WTC11 (cell line): ENCODE data around the gene SULT1C3.

Experiments
- FOXP1 ChIP-seq: sonication (generic); formaldehyde crosslinking; IDR thresholded peaks from 2 replicates; pipeline ENCODE4 v1.8.0; 2022; ENCODE audit warnings: missing genetic modification reagents, mild to moderate bottlenecking, moderate library complexity, borderline replicate concordance
- NFE2L1 ChIP-seq: sonication (generic); formaldehyde crosslinking; IDR thresholded peaks from 2 replicates; pipeline ENCODE4 v1.8.1; 2023; ENCODE audit warnings: missing genetic modification reagents
- NR2C2 ChIP-seq: sonication (generic); formaldehyde crosslinking; IDR thresholded peaks from 2 replicates; pipeline ENCODE4 v1.8.0; 2022; ENCODE audit warnings: mild to moderate bottlenecking, missing genetic modification reagents
- SMAD3 ChIP-seq: sonication (generic); formaldehyde crosslinking; IDR thresholded peaks from 2 replicates; pipeline ENCODE4 v1.8.0; 2022; ENCODE audit warnings: missing genetic modification reagents, mild to moderate bottlenecking, borderline replicate concordance
- TCF7 ChIP-seq: sonication (generic); formaldehyde crosslinking; IDR thresholded peaks from 2 replicates; pipeline ENCODE4 v1.8.0; 2022; ENCODE audit warnings: mild to moderate bottlenecking, low read depth, missing genetic modification reagents, moderate library complexity
- TEAD1 ChIP-seq: sonication (generic); formaldehyde crosslinking; IDR thresholded peaks from 2 replicates; pipeline ENCODE4 v1.8.0; 2022; ENCODE audit warnings: mild to moderate bottlenecking, missing genetic modification reagents
- TEAD4 ChIP-seq: sonication (generic); formaldehyde crosslinking; IDR thresholded peaks from 2 replicates; pipeline ENCODE4 v1.8.0; 2022; ENCODE audit warnings: mild to moderate bottlenecking, missing genetic modification reagents
- TF ChIP-seq, protein P1 (sequence below): fragments of 200-600 bp; IDR thresholded peaks from 2 replicates; pipeline ENCODE4 v1.8.0; 2022; ENCODE audit warnings: antibody characterized with exemption
- TF ChIP-seq, protein P2 (sequence below): sonication (generic); formaldehyde crosslinking; IDR thresholded peaks from 2 replicates; pipeline ENCODE4 v1.8.1; 2022; ENCODE audit warnings: low read depth, missing genetic modification reagents, borderline replicate concordance
- TF ChIP-seq, protein P3 (sequence below): sonication (generic); formaldehyde crosslinking; IDR thresholded peaks from 2 replicates; pipeline ENCODE4 v1.8.0; 2022; ENCODE audit warnings: mild to moderate bottlenecking, missing genetic modification reagents
- TF ChIP-seq, protein P4 (sequence below): sonication (generic); formaldehyde crosslinking; IDR thresholded peaks from 2 replicates; pipeline ENCODE4 v1.8.1; 2022; ENCODE audit warnings: mild to moderate bottlenecking, missing genetic modification reagents, moderate library complexity, borderline replicate concordance
- TF ChIP-seq, protein P5 (sequence below): sonication (generic); formaldehyde crosslinking; IDR thresholded peaks from 2 replicates; pipeline ENCODE4 v1.8.1; 2023; ENCODE audit warnings: mild to moderate bottlenecking, missing genetic modification reagents, moderate library complexity
- TF ChIP-seq, protein P6 (sequence below): sonication (generic); formaldehyde crosslinking; IDR thresholded peaks from 2 replicates; pipeline ENCODE4 v1.8.1; 2023; ENCODE audit warnings: mild to moderate bottlenecking, moderate library complexity, missing genetic modification reagents
- TF ChIP-seq, protein P7 (sequence below): sonication (generic); formaldehyde crosslinking; IDR thresholded peaks from 2 replicates; pipeline ENCODE4 v1.8.0; 2022; ENCODE audit warnings: mild to moderate bottlenecking, missing genetic modification reagents

DNA sequence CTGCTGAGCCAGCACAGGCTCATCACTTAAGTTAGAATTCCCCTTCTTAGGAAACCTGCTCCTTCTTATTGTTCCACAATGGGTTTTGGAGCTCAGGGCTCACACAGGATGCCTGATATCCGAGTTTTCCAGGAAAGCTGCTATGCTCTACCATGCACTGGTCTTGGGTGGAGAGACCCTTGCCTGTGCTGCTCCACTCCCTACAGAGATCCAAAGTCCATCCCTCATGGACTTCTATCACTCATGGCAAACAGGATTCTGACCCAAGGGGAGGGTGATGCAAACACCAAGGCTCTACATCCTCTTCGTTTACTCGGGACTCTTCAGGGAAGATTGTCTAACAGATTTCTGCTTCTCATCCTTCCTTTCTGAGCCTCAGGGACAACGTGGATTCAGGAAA is 54.1 kb downstream of the SULT1C3 start:
- TF ChIP-seq NR2C2 (no peak), FOXP1 (CRISPR knock-in tag) (no peak), TCF7 (CRISPR knock-in tag) (no peak), SMAD3 (CRISPR knock-in tag) (no peak), NFE2L1 (CRISPR knock-in tag) (no peak), TEAD4 (no peak), TEAD1 (CRISPR knock-in tag) (no peak)
- TF ChIP-seq, protein P1, sequence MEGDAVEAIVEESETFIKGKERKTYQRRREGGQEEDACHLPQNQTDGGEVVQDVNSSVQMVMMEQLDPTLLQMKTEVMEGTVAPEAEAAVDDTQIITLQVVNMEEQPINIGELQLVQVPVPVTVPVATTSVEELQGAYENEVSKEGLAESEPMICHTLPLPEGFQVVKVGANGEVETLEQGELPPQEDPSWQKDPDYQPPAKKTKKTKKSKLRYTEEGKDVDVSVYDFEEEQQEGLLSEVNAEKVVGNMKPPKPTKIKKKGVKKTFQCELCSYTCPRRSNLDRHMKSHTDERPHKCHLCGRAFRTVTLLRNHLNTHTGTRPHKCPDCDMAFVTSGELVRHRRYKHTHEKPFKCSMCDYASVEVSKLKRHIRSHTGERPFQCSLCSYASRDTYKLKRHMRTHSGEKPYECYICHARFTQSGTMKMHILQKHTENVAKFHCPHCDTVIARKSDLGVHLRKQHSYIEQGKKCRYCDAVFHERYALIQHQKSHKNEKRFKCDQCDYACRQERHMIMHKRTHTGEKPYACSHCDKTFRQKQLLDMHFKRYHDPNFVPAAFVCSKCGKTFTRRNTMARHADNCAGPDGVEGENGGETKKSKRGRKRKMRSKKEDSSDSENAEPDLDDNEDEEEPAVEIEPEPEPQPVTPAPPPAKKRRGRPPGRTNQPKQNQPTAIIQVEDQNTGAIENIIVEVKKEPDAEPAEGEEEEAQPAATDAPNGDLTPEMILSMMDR = no peak
- TF ChIP-seq, protein P2, sequence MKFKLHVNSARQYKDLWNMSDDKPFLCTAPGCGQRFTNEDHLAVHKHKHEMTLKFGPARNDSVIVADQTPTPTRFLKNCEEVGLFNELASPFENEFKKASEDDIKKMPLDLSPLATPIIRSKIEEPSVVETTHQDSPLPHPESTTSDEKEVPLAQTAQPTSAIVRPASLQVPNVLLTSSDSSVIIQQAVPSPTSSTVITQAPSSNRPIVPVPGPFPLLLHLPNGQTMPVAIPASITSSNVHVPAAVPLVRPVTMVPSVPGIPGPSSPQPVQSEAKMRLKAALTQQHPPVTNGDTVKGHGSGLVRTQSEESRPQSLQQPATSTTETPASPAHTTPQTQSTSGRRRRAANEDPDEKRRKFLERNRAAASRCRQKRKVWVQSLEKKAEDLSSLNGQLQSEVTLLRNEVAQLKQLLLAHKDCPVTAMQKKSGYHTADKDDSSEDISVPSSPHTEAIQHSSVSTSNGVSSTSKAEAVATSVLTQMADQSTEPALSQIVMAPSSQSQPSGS (CRISPR knock-in tag) = no peak
- TF ChIP-seq, protein P3, sequence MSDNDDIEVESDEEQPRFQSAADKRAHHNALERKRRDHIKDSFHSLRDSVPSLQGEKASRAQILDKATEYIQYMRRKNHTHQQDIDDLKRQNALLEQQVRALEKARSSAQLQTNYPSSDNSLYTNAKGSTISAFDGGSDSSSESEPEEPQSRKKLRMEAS (CRISPR knock-in tag) = no peak
- TF ChIP-seq, protein P4, sequence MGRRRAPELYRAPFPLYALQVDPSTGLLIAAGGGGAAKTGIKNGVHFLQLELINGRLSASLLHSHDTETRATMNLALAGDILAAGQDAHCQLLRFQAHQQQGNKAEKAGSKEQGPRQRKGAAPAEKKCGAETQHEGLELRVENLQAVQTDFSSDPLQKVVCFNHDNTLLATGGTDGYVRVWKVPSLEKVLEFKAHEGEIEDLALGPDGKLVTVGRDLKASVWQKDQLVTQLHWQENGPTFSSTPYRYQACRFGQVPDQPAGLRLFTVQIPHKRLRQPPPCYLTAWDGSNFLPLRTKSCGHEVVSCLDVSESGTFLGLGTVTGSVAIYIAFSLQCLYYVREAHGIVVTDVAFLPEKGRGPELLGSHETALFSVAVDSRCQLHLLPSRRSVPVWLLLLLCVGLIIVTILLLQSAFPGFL (CRISPR knock-in tag) = no peak
- TF ChIP-seq, protein P5, sequence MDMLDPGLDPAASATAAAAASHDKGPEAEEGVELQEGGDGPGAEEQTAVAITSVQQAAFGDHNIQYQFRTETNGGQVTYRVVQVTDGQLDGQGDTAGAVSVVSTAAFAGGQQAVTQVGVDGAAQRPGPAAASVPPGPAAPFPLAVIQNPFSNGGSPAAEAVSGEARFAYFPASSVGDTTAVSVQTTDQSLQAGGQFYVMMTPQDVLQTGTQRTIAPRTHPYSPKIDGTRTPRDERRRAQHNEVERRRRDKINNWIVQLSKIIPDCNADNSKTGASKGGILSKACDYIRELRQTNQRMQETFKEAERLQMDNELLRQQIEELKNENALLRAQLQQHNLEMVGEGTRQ (CRISPR knock-in tag) = no peak
- TF ChIP-seq, protein P6, sequence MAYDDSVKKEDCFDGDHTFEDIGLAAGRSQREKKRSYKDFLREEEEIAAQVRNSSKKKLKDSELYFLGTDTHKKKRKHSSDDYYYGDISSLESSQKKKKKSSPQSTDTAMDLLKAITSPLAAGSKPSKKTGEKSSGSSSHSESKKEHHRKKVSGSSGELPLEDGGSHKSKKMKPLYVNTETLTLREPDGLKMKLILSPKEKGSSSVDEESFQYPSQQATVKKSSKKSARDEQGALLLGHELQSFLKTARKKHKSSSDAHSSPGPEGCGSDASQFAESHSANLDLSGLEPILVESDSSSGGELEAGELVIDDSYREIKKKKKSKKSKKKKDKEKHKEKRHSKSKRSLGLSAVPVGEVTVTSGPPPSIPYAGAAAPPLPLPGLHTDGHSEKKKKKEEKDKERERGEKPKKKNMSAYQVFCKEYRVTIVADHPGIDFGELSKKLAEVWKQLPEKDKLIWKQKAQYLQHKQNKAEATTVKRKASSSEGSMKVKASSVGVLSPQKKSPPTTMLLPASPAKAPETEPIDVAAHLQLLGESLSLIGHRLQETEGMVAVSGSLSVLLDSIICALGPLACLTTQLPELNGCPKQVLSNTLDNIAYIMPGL (CRISPR knock-in tag) = no peak
- TF ChIP-seq, protein P7, sequence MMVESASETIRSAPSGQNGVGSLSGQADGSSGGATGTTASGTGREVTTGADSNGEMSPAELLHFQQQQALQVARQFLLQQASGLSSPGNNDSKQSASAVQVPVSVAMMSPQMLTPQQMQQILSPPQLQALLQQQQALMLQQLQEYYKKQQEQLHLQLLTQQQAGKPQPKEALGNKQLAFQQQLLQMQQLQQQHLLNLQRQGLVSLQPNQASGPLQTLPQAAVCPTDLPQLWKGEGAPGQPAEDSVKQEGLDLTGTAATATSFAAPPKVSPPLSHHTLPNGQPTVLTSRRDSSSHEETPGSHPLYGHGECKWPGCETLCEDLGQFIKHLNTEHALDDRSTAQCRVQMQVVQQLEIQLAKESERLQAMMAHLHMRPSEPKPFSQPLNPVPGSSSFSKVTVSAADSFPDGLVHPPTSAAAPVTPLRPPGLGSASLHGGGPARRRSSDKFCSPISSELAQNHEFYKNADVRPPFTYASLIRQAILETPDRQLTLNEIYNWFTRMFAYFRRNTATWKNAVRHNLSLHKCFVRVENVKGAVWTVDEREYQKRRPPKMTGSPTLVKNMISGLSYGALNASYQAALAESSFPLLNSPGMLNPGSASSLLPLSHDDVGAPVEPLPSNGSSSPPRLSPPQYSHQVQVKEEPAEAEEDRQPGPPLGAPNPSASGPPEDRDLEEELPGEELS (CRISPR knock-in tag) = no peak
